ENCODE data around the gene FHIT.

DNA sequence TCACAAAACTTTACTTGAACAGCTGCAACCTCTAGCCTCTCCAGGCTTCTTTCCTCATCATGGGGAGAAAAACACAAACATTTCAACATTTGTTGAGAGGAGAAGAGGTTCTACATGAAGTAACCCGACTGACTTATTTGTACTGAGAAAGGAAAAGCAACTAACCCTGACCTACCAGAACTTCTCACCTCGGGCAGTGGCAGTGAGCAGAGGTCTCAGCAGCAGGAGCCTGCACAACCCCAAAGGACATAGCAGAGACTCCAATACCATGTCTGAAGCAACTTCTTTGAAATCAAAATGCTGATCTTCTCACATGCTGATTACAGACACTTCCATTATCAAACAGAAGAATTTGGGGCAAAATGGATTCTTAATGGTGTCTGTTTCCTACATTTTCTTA is 1115.8 kb downstream of the FHIT start:
- TF ChIP-seq GATA2 (IDR thresholded peaks at IDR 0.05; ENCODE audit: low read depth, low read length), result no peak
- TF ChIP-seq GATA3 (IDR thresholded peaks at IDR 0.05; ENCODE audit: low read depth, low read length), result no peak

Data from SH-SY5Y (cell line).